ENCODE data around the gene PIGS. TPM values are rescaled to one million over a fixed set of nuclear protein-coding genes. Genes with fewer than 3 reads are reported as not detected.
"Not testable (repeated sequence)": the region's sequence is repeated elsewhere in the genome, so short reads cannot be mapped to it uniquely, and the experiment has no call there.

The PIGS gene
- 56.6 and 57.6 TPM in 2 replicates for total RNA-seq

- peak; percentile 66 for DNase-seq (ENCODE audit: low read depth, low spot score)
Observed at GRCh38 chr17:28571361-28572122, at the start of gene PIGS. Gene PIGS, minus strand, starts transcription at chr17:28571524. Its CDS starts 28 bp downstream, at chr17:28571496.

GRCh38 chr17:28620010-28620409, 48.7 kb upstream of the PIGS start:
- DNase-seq (ENCODE audit: low read depth, low spot score) = no peak

GRCh38 chr17:28618464-28618863, 47.1 kb upstream of the PIGS start:
- no peak for DNase-seq (ENCODE audit: low read depth, low spot score)

- DNase-seq (ENCODE audit: low read depth, low spot score) = no peak
Observed at GRCh38 chr17:28616281-28616680, 45.0 kb upstream of the PIGS start.

GRCh38 chr17:28615260-28615940, 44.1 kb upstream of the PIGS start:
- DNase-seq (ENCODE audit: low read depth, low spot score) = no peak

- DNase-seq (ENCODE audit: low read depth, low spot score) = no peak
Observed at GRCh38 chr17:28613931-28614381, 42.6 kb upstream of the PIGS start, which contains the start of gene RSKR. Gene RSKR, minus strand, starts transcription at chr17:28614185. Its CDS starts 24 bp downstream, at chr17:28614161.

GRCh38 chr17:28612936-28613872, 41.9 kb upstream of the PIGS start:
- DNase-seq (ENCODE audit: low read depth, low spot score) = no peak

- DNase-seq (ENCODE audit: low read depth, low spot score) = no peak
Observed at GRCh38 chr17:28612531-28612930, 41.2 kb upstream of the PIGS start.

- DNase-seq (ENCODE audit: low read depth, low spot score) = no peak
Observed at GRCh38 chr17:28610376-28610775, 39.1 kb upstream of the PIGS start.

- DNase-seq (ENCODE audit: low read depth, low spot score) = not testable (repeated sequence)
Observed at GRCh38 chr17:28604031-28604430, 32.7 kb upstream of the PIGS start.

GRCh38 chr17:28599311-28600184, 28.2 kb upstream of the PIGS start:
- peak; percentile 67 for DNase-seq (ENCODE audit: low read depth, low spot score)

- peak; percentile 71 for DNase-seq (ENCODE audit: low read depth, low spot score)
Observed at GRCh38 chr17:28598799-28599310, 27.5 kb upstream of the PIGS start, which contains the start of gene SPAG5. Gene SPAG5, minus strand, starts transcription at chr17:28599025. Its CDS starts 79 bp downstream, at chr17:28598946.

GRCh38 chr17:28598389-28598788, 27.1 kb upstream of the PIGS start:
- no peak for DNase-seq (ENCODE audit: low read depth, low spot score)

- DNase-seq (ENCODE audit: low read depth, low spot score) = no peak
Observed at GRCh38 chr17:28597606-28598383, 26.5 kb upstream of the PIGS start.

GRCh38 chr17:28592260-28592659, 20.9 kb upstream of the PIGS start:
- DNase-seq (ENCODE audit: low read depth, low spot score) = no peak

- no peak for DNase-seq (ENCODE audit: low read depth, low spot score)
Observed at GRCh38 chr17:28585851-28586250, 14.5 kb upstream of the PIGS start.

GRCh38 chr17:28584434-28584833, 13.1 kb upstream of the PIGS start:
- no peak for DNase-seq (ENCODE audit: low read depth, low spot score)

- DNase-seq (ENCODE audit: low read depth, low spot score) = no peak
Observed at GRCh38 chr17:28582513-28582912, 11.2 kb upstream of the PIGS start.

- DNase-seq (ENCODE audit: low read depth, low spot score) = no peak
Observed at GRCh38 chr17:28580959-28581358, 9.6 kb upstream of the PIGS start.

All from pulmonary artery endothelial cell (primary cell).